Smooth muscle cell (in vitro differentiated cells): ENCODE results near the gene LRMDA. TPM values are rescaled to one million over a fixed set of nuclear protein-coding genes. Genes with fewer than 3 reads are reported as not detected.

ENCODE experiments used
- DNase-seq: peaks from one replicate; lab custom pipeline; 2025; ENCODE audit not compliant: unreplicated experiment; lab: John Stamatoyannopoulos, UW
- H2AFZ ChIP-seq: fragments of 200-600 bp; sonication (generic); 2 replicates; pipeline ENCODE4 v1.6.0; 2016; ENCODE audit warnings: antibody characterized with exemption, low read depth, mild to moderate bottlenecking
- H3F3A ChIP-seq: fragments of 200-600 bp; sonication (generic); 2 replicates; pipeline ENCODE4 v1.6.0; 2017; ENCODE audit warnings: antibody characterized with exemption, low read depth
- H3K27ac ChIP-seq: fragments of 200-600 bp; sonication (generic); 2 replicates; pipeline ENCODE4 v1.5.1; 2016; ENCODE audit warnings: low read depth, mild to moderate bottlenecking
- H3K27me3 ChIP-seq: fragments of 200-600 bp; sonication (generic); 2 replicates; pipeline ENCODE4 v1.6.1; 2016; ENCODE audit warnings: low read depth, mild to moderate bottlenecking
- H3K36me3 ChIP-seq: fragments of 200-600 bp; sonication (generic); 2 replicates; pipeline ENCODE4 v1.5.1; 2016; ENCODE audit warnings: low read depth
- H3K4me1 ChIP-seq: fragments of 200-600 bp; sonication (generic); 2 replicates; pipeline ENCODE4 v1.5.1; 2016; ENCODE audit warnings: low read depth
- H3K4me2 ChIP-seq: fragments of 200-600 bp; sonication (generic); 2 replicates; pipeline ENCODE4 v1.6.0; 2016; ENCODE audit warnings: mild to moderate bottlenecking
- H3K4me3 ChIP-seq: fragments of 200-600 bp; sonication (generic); 2 replicates; pipeline ENCODE4 v1.5.1; 2016; ENCODE audit warnings: mild to moderate bottlenecking
- H3K79me2 ChIP-seq: fragments of 200-600 bp; sonication (generic); 2 replicates; pipeline ENCODE4 v1.6.0; 2016; ENCODE audit warnings: low read depth, mild to moderate bottlenecking
- H3K9ac ChIP-seq: fragments of 200-600 bp; sonication (generic); 2 replicates; pipeline ENCODE4 v1.6.0; 2016; ENCODE audit warnings: low read depth
- H3K9me3 ChIP-seq: fragments of 200-600 bp; sonication (generic); replicated peaks from 2 replicates; pipeline ENCODE4 v1.5.1; 2016; ENCODE audit warnings: low read depth
- H4K20me1 ChIP-seq: fragments of 200-600 bp; sonication (generic); 2 replicates; pipeline ENCODE4 v1.6.0; 2016; ENCODE audit warnings: low read depth
- WGBS: methylation state at CpG from one replicate; pipeline ENCODE4 v1.1.7; 2016; ENCODE audit warnings: low lambda C conversion rate; 5-methylcytosine and 5-hydroxymethylcytosine counted together
- polyA plus RNA-seq: library from polyadenylated mRNA; unstranded; fragments of >200 nt; fragmentation: Nextera tagmentation; extraction: Ambion mirVana; gene quantifications from 2 replicates; pipeline ENCODE4 v1.2.1, GENCODE V29; 2016
- total RNA-seq: library from RNA; depleted of rRNA; stranded (reverse); fragments of >200 nt; gene quantifications from 2 replicates; pipeline ENCODE4 v1.2.3, GENCODE V29; 2014
- TF ChIP-seq, protein P1 (sequence below): fragments of 200-600 bp; sonication (generic); IDR thresholded peaks from 2 replicates; pipeline ENCODE4 v1.5.1; 2017; ENCODE audit warnings: borderline replicate concordance, mild to moderate bottlenecking, antibody characterized with exemption; ENCODE audit not compliant: insufficient read depth, poor library complexity, severe bottlenecking

LRMDA gene
- total and polyA plus RNA-seq, 2 experiments from 2014 or later = 1.5 to 1.6 TPM

DNA sequence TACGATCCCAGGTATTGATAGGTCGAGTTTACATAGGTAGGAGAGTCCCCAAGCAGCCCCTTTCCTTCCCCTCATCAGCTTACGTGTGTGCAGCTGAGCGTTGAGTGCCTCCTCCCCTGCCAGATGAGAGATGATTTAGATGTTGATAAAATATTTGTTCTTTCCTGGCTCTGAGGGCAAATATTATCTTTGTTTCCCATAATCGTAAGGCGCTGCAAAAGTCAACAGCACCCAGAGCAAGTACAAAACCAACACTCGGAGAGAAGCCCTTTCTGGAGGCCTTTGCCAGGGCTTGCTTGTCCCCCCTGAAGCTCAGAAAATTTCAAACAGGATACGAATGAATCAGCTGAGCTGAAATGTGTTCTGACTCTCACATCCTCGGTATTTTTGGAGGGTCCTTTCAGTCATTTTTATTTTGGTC, 683.2 kb downstream of the LRMDA start:
- Histone ChIP-seq H3K9me3 (no peaks in the 10 kb centered on the region), H3K9ac (no peak overlapping the region), H3K36me3 (no peaks in the 10 kb centered on the region), H3F3A (peaks cover 18% of the 10 kb centered on the region), H3K4me3 (no peak overlapping the region), H3K79me2 (no peaks in the 10 kb centered on the region), H3K4me2 (peak overlapping the region; percentile 83), H3K27ac (no peak overlapping the region), H3K27me3 (no peaks in the 10 kb centered on the region), H2AFZ (no peak overlapping the region), H3K4me1 (peaks cover 32% of the 10 kb centered on the region), H4K20me1 (no peaks in the 10 kb centered on the region)
- no peak for DNase-seq
- TF ChIP-seq, protein P1, sequence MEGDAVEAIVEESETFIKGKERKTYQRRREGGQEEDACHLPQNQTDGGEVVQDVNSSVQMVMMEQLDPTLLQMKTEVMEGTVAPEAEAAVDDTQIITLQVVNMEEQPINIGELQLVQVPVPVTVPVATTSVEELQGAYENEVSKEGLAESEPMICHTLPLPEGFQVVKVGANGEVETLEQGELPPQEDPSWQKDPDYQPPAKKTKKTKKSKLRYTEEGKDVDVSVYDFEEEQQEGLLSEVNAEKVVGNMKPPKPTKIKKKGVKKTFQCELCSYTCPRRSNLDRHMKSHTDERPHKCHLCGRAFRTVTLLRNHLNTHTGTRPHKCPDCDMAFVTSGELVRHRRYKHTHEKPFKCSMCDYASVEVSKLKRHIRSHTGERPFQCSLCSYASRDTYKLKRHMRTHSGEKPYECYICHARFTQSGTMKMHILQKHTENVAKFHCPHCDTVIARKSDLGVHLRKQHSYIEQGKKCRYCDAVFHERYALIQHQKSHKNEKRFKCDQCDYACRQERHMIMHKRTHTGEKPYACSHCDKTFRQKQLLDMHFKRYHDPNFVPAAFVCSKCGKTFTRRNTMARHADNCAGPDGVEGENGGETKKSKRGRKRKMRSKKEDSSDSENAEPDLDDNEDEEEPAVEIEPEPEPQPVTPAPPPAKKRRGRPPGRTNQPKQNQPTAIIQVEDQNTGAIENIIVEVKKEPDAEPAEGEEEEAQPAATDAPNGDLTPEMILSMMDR = no peak
- 70% methylated on average over 9 of the region's 9 CpGs for WGBS

DNA sequence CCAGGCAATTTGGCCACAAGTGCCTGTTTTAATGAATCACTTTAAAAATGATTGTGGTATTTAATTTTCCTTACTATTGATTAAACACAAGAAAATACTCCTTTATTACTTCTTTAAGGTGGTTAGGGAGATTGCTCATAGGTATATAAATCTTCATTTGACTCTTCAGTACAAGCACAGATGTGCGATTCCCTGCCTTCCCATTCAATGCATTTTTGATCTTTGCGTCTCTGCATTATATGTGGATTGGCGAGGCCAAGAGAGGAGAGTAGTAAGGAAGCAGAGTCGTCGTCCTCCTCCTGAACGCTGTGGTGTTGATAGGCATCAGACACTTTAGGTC, 683.7 kb downstream of the LRMDA start:
- H3K27ac ChIP-seq = no peak overlapping the region

DNA sequence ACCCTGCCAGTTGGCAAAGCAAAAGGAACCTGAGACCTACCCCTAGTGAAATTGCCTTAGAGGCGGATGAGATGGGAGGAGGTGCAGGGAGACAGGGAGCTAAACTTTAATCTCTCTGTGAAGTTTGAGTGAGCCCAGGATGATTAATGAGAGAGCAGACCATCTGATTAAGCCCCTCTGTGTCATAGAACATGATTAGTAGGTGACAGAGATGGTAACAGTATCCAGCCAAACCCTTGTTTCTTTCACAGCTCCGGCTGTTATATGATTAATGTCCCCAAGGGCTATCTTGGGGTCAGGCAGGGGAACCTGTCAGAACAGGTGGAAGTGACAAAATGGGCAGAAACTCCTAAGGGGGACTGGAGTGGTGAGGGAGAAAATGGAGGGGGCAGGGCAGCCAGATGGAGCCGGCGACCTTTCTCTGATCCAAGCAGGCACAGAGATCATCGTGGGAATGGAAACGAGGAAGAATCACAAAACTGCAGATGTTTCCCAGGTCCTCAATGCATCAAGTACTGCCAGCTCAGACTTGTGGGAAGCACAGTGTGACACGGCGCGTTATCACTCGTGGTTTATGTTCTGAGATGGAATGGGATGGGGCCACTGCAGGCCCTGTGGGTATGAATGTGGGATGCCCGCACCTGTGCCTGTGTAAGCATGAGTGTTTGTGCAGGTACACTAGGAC, 684.2 kb downstream of the LRMDA start:
- no peaks in the 10 kb centered on the region for H3K9me3 ChIP-seq
- no peaks in the 10 kb centered on the region for H3K79me2 ChIP-seq
- no peaks in the 10 kb centered on the region for H4K20me1 ChIP-seq
- 32% methylated on average over 11 of the region's 11 CpGs for WGBS
- H3F3A ChIP-seq = peaks cover 18% of the 10 kb centered on the region
- no peak overlapping the region for H3K4me3 ChIP-seq
- no peak overlapping the region for H3K27ac ChIP-seq
- H3K4me2 ChIP-seq = no peak overlapping the region
- TF ChIP-seq, protein P1 = no peak
- no peak overlapping the region for H3K9ac ChIP-seq
- H2AFZ ChIP-seq = no peak overlapping the region
- H3K4me1 ChIP-seq = peaks cover 32% of the 10 kb centered on the region
- no peaks in the 10 kb centered on the region for H3K27me3 ChIP-seq
- no peaks in the 10 kb centered on the region for H3K36me3 ChIP-seq
- no peak for DNase-seq

More for the DNA sequence above, 683.7 kb downstream of the LRMDA start:
- WGBS = 56% methylated on average over 6 of the region's 6 CpGs
- Histone ChIP-seq H3K79me2 (no peaks in the 10 kb centered on the region), H3K4me2 (peak overlapping the region; percentile 83), H3F3A (peaks cover 18% of the 10 kb centered on the region), H3K4me3 (no peak overlapping the region), H3K27me3 (no peaks in the 10 kb centered on the region), H2AFZ (no peak overlapping the region), H3K9me3 (no peaks in the 10 kb centered on the region), H3K36me3 (no peaks in the 10 kb centered on the region), H3K9ac (no peak overlapping the region), H4K20me1 (no peaks in the 10 kb centered on the region), H3K4me1 (peaks cover 32% of the 10 kb centered on the region)
- TF ChIP-seq, protein P1 = no peak
- no peak for DNase-seq

DNA sequence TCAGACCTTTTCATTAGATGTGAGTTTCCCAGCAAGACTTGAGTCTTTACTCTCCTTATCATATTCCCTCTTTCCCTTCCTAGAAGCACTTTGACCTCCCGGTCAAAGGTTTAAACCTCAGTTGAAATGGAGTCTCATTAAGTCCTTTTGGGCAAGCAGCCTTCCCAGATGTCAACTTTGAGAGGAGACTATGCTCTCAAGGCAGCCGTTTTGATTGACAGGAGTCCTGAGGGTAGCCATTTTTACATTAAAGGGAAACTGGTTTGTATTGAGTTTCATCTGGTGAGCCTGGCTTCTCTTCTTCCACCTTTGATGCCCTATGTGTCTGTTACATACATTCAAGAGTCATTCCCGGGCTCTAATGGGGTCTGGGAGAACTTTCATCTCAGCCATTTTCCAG, 685.1 kb downstream of the LRMDA start:
- Histone ChIP-seq H2AFZ (no peak overlapping the region), H3K9me3 (no peaks in the 10 kb centered on the region), H3K4me3 (no peak overlapping the region), H3K36me3 (no peaks in the 10 kb centered on the region), H3K79me2 (no peaks in the 10 kb centered on the region), H3K27me3 (no peaks in the 10 kb centered on the region), H3K27ac (no peak overlapping the region), H3K4me1 (peaks cover 32% of the 10 kb centered on the region), H3K4me2 (no peak overlapping the region), H4K20me1 (no peaks in the 10 kb centered on the region), H3K9ac (no peak overlapping the region), H3F3A (peaks cover 18% of the 10 kb centered on the region)
- WGBS = 79% methylated on average over 3 of the region's 3 CpGs
- TF ChIP-seq, protein P1 = no peak
- no peak for DNase-seq
